NAMALWA (cell line): ENCODE measurements around the gene YIPF1.
A peak's percentile ranks its signal among the peaks of the same experiment; 100 is the strongest.
"Not testable (repeated sequence)": the region's sequence is repeated elsewhere in the genome, so short reads cannot be mapped to it uniquely, and the experiment has no call there.

Experiments used
- DNase-seq: peaks from one replicate; pipeline ENCODE4 v3.0.0-alpha.2; 2015; ENCODE audit warnings: low spot score

YIPF1 gene

GRCh38 chr1:53894644-53895043, 5.0 kb upstream of the YIPF1 start:
- no peak for DNase-seq

- no peak for DNase-seq
Measured at GRCh38 chr1:53893999-53894636, 4.5 kb upstream of the YIPF1 start, which contains the start of gene DIO1. TSS of gene DIO1 (plus strand) at chr1:53894187. CDS start at chr1:53894211, 24 bp downstream.

DNA sequence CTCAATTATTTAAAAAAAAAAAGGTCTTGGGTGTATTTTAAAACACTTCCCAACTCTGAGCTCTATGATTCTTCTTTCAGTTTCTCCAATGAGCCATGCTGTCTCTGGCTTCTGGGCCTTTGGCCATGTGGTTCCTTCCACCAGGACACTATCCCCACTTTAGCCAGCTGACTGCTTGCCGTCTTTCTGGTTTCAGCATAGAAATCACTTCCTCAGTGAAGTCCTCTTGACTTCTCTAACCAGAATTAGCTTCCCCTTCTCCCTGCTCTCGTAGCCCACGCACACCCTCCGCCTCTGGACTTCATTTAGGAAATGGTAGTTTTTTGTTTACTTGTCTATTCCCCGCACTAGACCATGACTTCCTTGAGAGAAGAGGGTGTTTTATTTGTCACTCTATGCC, 3.3 kb upstream of the YIPF1 start:
- no peak for DNase-seq

GRCh38 chr1:53891678-53892077, 2.1 kb upstream of the YIPF1 start:
- no peak for DNase-seq

- DNase-seq = no peak
Measured at GRCh38 chr1:53891018-53891417, 1.4 kb upstream of the YIPF1 start.

GRCh38 chr1:53890522-53890941, 935 bp upstream of the YIPF1 start:
- DNase-seq = no peak

DNA sequence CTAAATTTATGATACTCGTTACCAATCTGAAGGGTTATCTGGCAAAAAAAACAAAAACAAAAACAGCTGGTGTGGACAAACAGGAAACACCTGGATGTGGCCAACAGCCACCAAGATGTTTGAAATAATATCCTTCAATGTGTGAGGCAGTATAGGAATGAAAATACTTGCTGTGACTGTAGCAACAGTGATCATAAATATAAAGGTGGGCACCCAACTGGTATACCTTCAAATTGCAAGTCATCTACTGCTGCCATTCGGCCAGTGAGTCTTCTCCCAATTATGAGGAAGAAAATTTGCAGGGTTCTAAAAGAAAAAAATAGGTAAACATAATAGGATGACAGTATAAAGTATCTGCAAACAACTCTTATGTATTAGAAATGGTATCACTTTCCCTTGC, 916 bp downstream of the YIPF1 start:
- DNase-seq = peak; percentile 59

GRCh38 chr1:53883600-53883999, 6.0 kb downstream of the YIPF1 start:
- DNase-seq = not testable (repeated sequence)

- not testable (repeated sequence) for DNase-seq
Measured at GRCh38 chr1:53881853-53882252, 7.7 kb downstream of the YIPF1 start.

- DNase-seq = peak; percentile 63
Measured at GRCh38 chr1:53878492-53879105, 11.0 kb downstream of the YIPF1 start.

GRCh38 chr1:53875150-53875549, 14.4 kb downstream of the YIPF1 start:
- not testable (repeated sequence) for DNase-seq

GRCh38 chr1:53871773-53872484, 17.7 kb downstream of the YIPF1 start:
- no peak for DNase-seq

- no peak for DNase-seq
Measured at GRCh38 chr1:53871221-53871620, 18.4 kb downstream of the YIPF1 start.

DNA sequence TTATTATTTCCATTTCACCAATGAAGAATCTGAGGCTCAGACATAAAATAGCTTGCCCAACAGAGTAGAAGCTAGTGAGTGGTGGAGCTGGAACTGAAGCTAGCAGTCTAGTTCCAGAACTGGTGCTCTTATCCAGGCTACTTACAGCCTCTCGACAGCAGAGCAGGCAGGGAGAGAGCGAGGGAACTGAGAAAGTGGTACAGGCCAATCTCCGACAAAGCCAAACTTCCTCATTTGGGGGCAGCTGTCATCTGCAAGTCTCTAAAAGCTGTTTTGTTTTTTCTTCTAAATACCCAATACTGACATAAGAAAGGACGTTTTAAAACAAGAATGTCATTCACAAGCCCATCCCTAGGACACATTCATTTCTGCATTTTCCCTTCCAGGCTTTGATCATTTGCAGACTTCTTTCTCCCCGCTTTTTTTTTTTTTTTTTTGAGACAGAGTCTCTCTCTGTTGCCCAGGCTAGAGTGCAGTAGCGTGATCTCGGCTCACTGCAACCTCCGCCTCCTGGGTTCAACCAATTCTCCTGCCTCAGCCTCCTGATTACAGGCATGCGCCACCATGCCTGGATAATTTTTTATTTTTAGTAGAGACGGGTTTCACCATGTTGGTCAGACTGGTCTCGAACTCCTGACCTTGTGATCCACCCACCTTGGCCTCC, 20.0 kb downstream of the YIPF1 start:
- peak; percentile 67 for DNase-seq

DNA sequence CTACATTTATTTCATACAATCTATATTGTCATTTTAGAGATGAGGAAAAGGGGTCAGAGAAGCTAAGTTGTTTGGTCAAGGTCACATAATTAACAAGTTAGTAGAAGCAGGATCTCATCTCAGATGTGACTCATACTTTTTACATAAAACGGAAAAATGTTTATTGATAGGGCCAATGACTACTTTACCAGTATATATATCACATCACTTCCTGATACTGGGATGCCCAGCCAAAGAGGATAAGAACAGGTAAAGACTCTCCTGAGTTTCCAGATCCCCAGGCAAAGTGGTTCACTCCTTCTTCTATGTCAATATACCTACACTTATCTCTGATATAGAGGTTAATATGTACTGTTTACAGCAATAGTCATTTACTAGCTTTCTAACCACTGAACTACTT, 21.0 kb downstream of the YIPF1 start:
- no peak for DNase-seq

DNA sequence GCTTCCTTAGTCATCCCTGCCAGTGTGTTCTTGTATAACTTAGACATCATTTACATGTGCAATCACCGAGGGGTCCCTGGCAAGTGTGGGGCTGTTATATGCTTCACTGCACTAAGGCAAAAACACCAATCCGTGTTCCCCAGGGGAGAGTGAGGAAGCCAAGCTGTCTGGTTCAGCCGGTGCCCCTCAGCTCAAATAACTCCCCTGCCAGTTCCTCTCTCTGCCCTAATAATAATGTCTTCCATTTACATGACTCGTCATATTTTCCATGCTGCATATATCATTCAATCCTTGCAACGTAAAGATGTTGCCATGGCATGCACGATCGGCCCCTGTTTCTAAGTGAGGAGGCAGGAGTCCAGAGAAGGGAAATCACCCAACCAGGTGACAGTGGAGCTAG, 27.1 kb downstream of the YIPF1 start:
- peak; percentile 64 for DNase-seq

- DNase-seq = peak; percentile 77
Measured at GRCh38 chr1:53860967-53861411, 28.6 kb downstream of the YIPF1 start.

DNA sequence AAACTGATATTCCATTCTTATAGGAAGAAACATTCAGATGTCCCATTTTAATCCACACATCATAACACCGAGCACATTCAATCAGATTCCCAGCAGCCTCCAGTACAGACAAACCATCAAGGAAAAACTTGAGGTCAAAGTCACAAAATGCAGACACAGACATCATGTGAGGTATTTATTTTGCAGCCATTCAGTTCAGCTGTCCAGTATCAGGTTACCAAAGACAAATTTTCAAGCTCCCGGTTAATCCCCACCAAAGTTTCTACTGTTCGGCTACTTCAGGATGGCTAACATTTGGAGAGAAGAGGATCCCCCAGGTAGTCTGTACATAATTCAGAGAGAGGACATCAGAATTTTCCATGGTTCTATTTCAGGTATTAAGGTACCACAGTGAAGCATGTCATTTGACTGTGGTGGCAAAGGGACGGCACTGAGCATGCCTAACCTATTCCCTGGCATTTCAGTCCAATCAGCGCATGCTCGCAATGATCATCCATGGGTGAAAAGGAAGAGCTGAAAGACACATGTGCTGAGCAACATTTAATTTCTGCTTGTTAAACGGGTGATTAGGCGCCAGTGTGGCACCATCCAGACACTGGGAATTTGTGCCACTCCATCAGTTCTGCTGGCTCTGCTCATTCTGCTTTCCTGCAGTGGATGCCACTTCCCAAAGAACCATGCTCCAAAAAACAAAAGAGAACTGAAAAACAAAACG, 37.9 kb downstream of the YIPF1 start:
- DNase-seq = no peak

DNA sequence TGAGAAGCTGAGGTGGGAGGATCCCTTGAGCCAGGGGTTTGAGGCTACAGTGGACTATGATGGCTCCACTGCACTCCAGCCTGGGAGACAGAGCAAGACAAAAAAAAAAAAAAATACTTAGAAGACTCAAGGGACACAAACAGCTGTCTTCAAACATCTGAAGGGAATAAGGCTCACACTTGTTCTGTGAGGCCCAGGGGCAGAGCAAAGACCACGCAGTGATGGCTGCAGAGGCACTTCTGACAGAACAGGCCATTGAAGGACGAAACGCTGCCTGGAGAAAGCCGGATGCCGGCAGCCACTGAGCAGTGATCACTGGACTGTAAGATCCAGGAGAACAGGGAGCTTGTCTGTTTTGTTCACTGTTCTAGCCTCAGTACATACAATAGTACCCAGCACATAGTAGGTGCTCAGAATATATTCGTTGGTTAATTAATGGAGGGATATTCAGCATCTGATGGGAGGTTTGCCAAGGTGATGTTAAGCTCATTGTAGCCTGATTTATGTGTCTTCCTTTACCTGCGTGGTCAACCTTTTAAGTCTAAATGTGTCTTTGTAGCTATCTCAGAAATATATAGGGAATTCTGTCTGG, 39.4 kb downstream of the YIPF1 start:
- no peak for DNase-seq

DNA sequence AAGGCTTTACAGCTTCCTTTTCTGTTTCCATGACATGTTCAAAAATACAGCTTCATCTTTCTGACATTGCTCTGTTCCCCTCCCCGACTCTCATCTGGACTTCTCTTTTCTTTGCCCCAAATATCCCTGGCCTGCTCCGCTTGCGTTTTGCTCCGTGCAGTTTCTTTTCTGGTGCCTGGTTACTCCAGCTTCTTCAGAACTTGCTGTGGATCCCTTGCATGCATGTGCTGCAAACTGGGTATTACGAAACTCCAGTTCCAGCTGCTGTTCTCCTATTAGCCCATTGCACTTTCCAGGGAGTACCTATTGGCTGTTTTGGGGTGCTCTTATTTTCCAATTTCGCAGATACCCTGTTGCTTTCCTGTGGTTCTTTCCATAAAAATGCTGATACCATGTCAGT, 41.6 kb downstream of the YIPF1 start:
- no peak for DNase-seq

DNA sequence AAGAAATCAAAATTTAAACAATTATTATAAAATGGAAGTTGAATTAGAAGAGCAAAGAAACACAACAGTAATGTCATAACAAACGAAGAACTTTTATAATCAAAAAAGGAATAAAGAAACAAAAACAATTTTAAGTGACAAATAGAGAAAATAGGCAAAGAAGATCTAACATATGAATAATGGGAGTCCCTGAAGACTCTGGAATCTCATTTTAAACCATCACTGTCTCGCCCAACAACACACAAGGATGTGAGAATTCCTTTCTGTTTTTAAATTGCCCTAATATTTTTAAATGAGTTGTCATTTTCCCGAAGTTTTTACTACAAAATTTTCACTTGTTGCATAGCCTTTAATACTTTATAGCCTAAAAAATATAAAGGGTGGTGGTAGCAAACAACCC, 47.2 kb downstream of the YIPF1 start:
- no peak for DNase-seq

GRCh38 chr1:53838654-53838974, 51.0 kb downstream of the YIPF1 start:
- no peak for DNase-seq
